SK-N-SH treated with all-trans-retinoic acid at 6 μM for 48 hours (cell line): ENCODE results near the gene MID1.

Source experiments
- ATAC-seq: fragments of 200-7000 bp; cut with Tn5 transposase; 3 replicates; pipeline ENCODE4 v1.9.1; 2020; ENCODE audit warnings: mild to moderate bottlenecking, moderate library complexity
- ARNTL ChIP-seq: fragments of 450-650 bp; formaldehyde crosslinking; IDR thresholded peaks from 2 replicates; pipeline ENCODE4 v1.5.0; 2020; ENCODE audit warnings: low read depth, mild to moderate bottlenecking, moderate library complexity, borderline replicate concordance
- BACH2 ChIP-seq: fragments of 250-450 bp; sonication (Bioruptor Pico); IDR thresholded peaks from 2 replicates; pipeline ENCODE4 v1.9.0; 2021; ENCODE audit warnings: mild to moderate bottlenecking, borderline replicate concordance
- CREB5 ChIP-seq: fragments of 250-450 bp; sonication (Bioruptor Pico); IDR thresholded peaks from 2 replicates; pipeline ENCODE4 v1.5.1; 2020; ENCODE audit warnings: low read depth, mild to moderate bottlenecking, moderate library complexity
- CSDC2 ChIP-seq: fragments of 250-450 bp; sonication (Bioruptor Pico); IDR thresholded peaks from 2 replicates; pipeline ENCODE4 v1.5.0; 2020; ENCODE audit warnings: mild to moderate bottlenecking, moderate library complexity
- CSRNP3 ChIP-seq: fragments of 250-450 bp; sonication (Bioruptor Pico); IDR thresholded peaks from 2 replicates; pipeline ENCODE4 v1.5.1; 2021; ENCODE audit warnings: mild to moderate bottlenecking, moderate library complexity
- ESRRG ChIP-seq: fragments of 250-450 bp; sonication (Bioruptor Pico); IDR thresholded peaks from 2 replicates; pipeline ENCODE4 v1.6.1; 2021; ENCODE audit warnings: mild to moderate bottlenecking
- GLIS3 ChIP-seq: fragments of 250-450 bp; sonication (Bioruptor Pico); IDR thresholded peaks from 2 replicates; pipeline ENCODE4 v1.5.0; 2020; ENCODE audit warnings: mild to moderate bottlenecking, moderate library complexity
- ISL1 ChIP-seq: fragments of 250-450 bp; sonication (Bioruptor Pico); IDR thresholded peaks from 2 replicates; pipeline ENCODE4 v2.1.2; 2022; ENCODE audit warnings: mild to moderate bottlenecking, moderate library complexity
- OSR1 ChIP-seq: fragments of 250-450 bp; sonication (Bioruptor Pico); IDR thresholded peaks from 2 replicates; pipeline ENCODE4 v1.8.0; 2022; ENCODE audit warnings: moderate library complexity, mild to moderate bottlenecking, inconsistent platforms
- PATZ1 ChIP-seq: fragments of 250-450 bp; sonication (Bioruptor Pico); IDR thresholded peaks from 2 replicates; pipeline ENCODE4 v1.8.0; 2020; ENCODE audit warnings: mild to moderate bottlenecking, moderate library complexity, borderline replicate concordance
- POU6F1 ChIP-seq: fragments of 250-450 bp; sonication (Bioruptor Pico); IDR thresholded peaks from 2 replicates; pipeline ENCODE4 v1.8.0; 2021; ENCODE audit warnings: low read depth, mild to moderate bottlenecking, moderate library complexity, borderline replicate concordance
- RARB ChIP-seq: fragments of 250-450 bp; sonication (Bioruptor Pico); IDR thresholded peaks from 2 replicates; pipeline ENCODE4 v1.8.0; 2021; ENCODE audit warnings: mild to moderate bottlenecking, moderate library complexity
- SNAI2 ChIP-seq: fragments of 250-450 bp; sonication (Bioruptor Pico); IDR thresholded peaks from 2 replicates; pipeline ENCODE4 v1.5.0; 2020; ENCODE audit warnings: mild to moderate bottlenecking, moderate library complexity
- TCF4 ChIP-seq: fragments of 250-450 bp; sonication (Bioruptor Pico); IDR thresholded peaks from 2 replicates; pipeline ENCODE4 v1.8.0; 2021; ENCODE audit warnings: mild to moderate bottlenecking, moderate library complexity, borderline replicate concordance
- TOX ChIP-seq: fragments of 250-450 bp; sonication (Bioruptor Pico); IDR thresholded peaks from 2 replicates; pipeline ENCODE4 v1.8.0; 2021; ENCODE audit warnings: mild to moderate bottlenecking, moderate library complexity, borderline replicate concordance
- TSHZ2 ChIP-seq: fragments of 250-450 bp; sonication (Bioruptor Pico); IDR thresholded peaks from 2 replicates; pipeline ENCODE4 v1.5.0; 2020; ENCODE audit warnings: mild to moderate bottlenecking, moderate library complexity
- ZC3H10 ChIP-seq: fragments of 250-450 bp; sonication (Bioruptor Pico); IDR thresholded peaks from 2 replicates; pipeline ENCODE4 v1.5.1; 2021; ENCODE audit warnings: mild to moderate bottlenecking, moderate library complexity
- ZFP3 ChIP-seq: fragments of 250-450 bp; sonication (Bioruptor Pico); IDR thresholded peaks from 2 replicates; pipeline ENCODE4 v1.5.0; 2020; ENCODE audit warnings: mild to moderate bottlenecking, moderate library complexity
- ZFP30 ChIP-seq: fragments of 450-650 bp; formaldehyde crosslinking; IDR thresholded peaks from 2 replicates; pipeline ENCODE4 v1.5.0; 2022; ENCODE audit warnings: mild to moderate bottlenecking, moderate library complexity
- ZNF565 ChIP-seq: fragments of 450-650 bp; formaldehyde crosslinking; conservative IDR thresholded peaks from 2 replicates; pipeline ENCODE4 v1.5.0; 2020; ENCODE audit warnings: low read depth, mild to moderate bottlenecking, moderate library complexity
- ZNF70 ChIP-seq: fragments of 450-650 bp; formaldehyde crosslinking; IDR thresholded peaks from 2 replicates; pipeline ENCODE4 v1.5.0; 2020; ENCODE audit warnings: mild to moderate bottlenecking, moderate library complexity
- ZNF8 ChIP-seq: fragments of 450-650 bp; formaldehyde crosslinking; IDR thresholded peaks from 2 replicates; pipeline ENCODE4 v1.5.0; 2020; ENCODE audit warnings: mild to moderate bottlenecking, moderate library complexity

The MID1 gene

GRCh38 chrX:10576186-10576585 is 44.2 kb downstream of the MID1 start:
- ATAC-seq: no peak
- TF ChIP-seq OSR1 (CRISPR knock-in tag): no peak
- no peak for TF ChIP-seq ZFP3 (CRISPR knock-in tag)
- TF ChIP-seq CSRNP3: no peak
- TF ChIP-seq TSHZ2 (CRISPR knock-in tag): no peak
- no peak for TF ChIP-seq ZNF70 (CRISPR knock-in tag)
- TF ChIP-seq GLIS3 (CRISPR knock-in tag): no peak
- TF ChIP-seq PATZ1: no peak
- no peak for TF ChIP-seq SNAI2 (CRISPR knock-in tag)
- TF ChIP-seq POU6F1 (CRISPR knock-in tag): no peak
- TF ChIP-seq CREB5: no peak
- no peak for TF ChIP-seq ESRRG
- no peak for TF ChIP-seq BACH2 (CRISPR knock-in tag)
- TF ChIP-seq CSDC2: no peak
- no peak for TF ChIP-seq RARB (CRISPR knock-in tag)
- no peak for TF ChIP-seq ZNF565
- no peak for TF ChIP-seq ZNF8 (CRISPR knock-in tag)
- no peak for TF ChIP-seq TOX (CRISPR knock-in tag)
- no peak for TF ChIP-seq ARNTL
- no peak for TF ChIP-seq TCF4 (CRISPR knock-in tag)
- no peak for TF ChIP-seq ZC3H10 (CRISPR knock-in tag)

- no peak for ATAC-seq
- TF ChIP-seq CSRNP3 (no peak), ZC3H10 (CRISPR knock-in tag) (no peak), OSR1 (CRISPR knock-in tag) (no peak), TCF4 (CRISPR knock-in tag) (no peak), GLIS3 (CRISPR knock-in tag) (no peak), ISL1 (CRISPR knock-in tag) (no peak), ZFP30 (CRISPR knock-in tag) (no peak), CREB5 (no peak), ZNF70 (CRISPR knock-in tag) (no peak), SNAI2 (CRISPR knock-in tag) (no peak), CSDC2 (no peak)
- TF ChIP-seq, all 23 proteins: peak for 0
These were observed 45.7 kb downstream of the MID1 start for GRCh38 chrX:10574663-10575062.
